Osteocyte (in vitro differentiated cells): ENCODE data around the gene HNRNPM. TPM values are rescaled to one million over a fixed set of nuclear protein-coding genes. Genes with fewer than 3 reads are reported as not detected.
A peak's percentile ranks its signal among the peaks of the same experiment; 100 is the strongest.

ENCODE experiments used
- DNase-seq: peaks from one replicate; pipeline ENCODE4 v3.0.0; 2021; ENCODE audit warnings: mixed read lengths; ENCODE audit not compliant: unreplicated experiment; ENCODE audit errors: extremely low spot score
- H3K27ac Mint-ChIP-seq: one replicate; pipeline ENCODE4 v1.8.0; 2021; ENCODE audit warnings: mild to moderate bottlenecking, mixed read lengths; ENCODE audit not compliant: unreplicated experiment
- H3K27me3 Mint-ChIP-seq: one replicate; pipeline ENCODE4 v1.8.0; 2021; ENCODE audit warnings: mixed read lengths; ENCODE audit not compliant: unreplicated experiment
- H3K36me3 Mint-ChIP-seq: one replicate; pipeline ENCODE4 v1.8.0; 2021; ENCODE audit warnings: mixed read lengths; ENCODE audit not compliant: unreplicated experiment
- H3K4me1 Mint-ChIP-seq: one replicate; pipeline ENCODE4 v1.8.0; 2021; ENCODE audit warnings: mixed read lengths; ENCODE audit not compliant: unreplicated experiment
- H3K4me3 Mint-ChIP-seq: one replicate; pipeline ENCODE4 v1.8.0; 2021; ENCODE audit warnings: mild to moderate bottlenecking, moderate library complexity, mixed read lengths; ENCODE audit not compliant: unreplicated experiment
- H3K9me3 Mint-ChIP-seq: one replicate; pipeline ENCODE4 v1.8.0; 2021; ENCODE audit warnings: mixed read lengths; ENCODE audit not compliant: unreplicated experiment
- total RNA-seq: library from RNA; stranded (reverse); gene quantifications from 2 replicates; pipeline ENCODE4 v1.2.1, GENCODE V29; 2021
- TF ChIP-seq, protein P1 (sequence below): fragments of 200-600 bp; sonication (generic); IDR thresholded peaks from 2 replicates; pipeline ENCODE4 v1.5.0; 2021; ENCODE audit warnings: antibody characterized with exemption, mild to moderate bottlenecking, moderate library complexity

HNRNPM gene
- total RNA-seq, 1 donor from 2014 or later = 156 TPM

DNA sequence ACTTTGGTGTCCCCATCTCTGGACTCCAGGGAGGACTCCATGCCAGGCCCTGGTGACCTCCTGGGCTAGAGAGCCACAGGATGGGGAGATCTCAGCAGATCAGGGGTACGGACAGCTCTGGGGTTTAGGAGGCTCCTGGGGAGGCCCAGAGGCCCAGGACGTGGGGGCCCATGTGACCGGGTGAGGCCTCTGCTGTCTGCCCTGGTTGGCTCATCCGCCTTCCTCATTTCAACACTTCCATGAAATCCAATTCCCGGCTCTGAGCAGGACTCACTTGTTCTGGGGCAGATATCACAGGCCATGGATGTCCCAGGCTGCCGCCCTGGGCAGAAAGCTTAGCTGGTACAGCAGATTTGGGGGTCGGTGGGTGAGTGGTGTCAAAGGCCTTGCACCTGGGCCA is 58.7 kb downstream of the HNRNPM start:
- Mint-ChIP-seq H3K4me1 (peaks cover 20% of the 10 kb centered on the region), H3K27me3 (no peaks in the 10 kb centered on the region), H3K4me3 (no peak overlapping the region), H3K9me3 (no peaks in the 10 kb centered on the region), H3K36me3 (no peaks in the 10 kb centered on the region), H3K27ac (no peak overlapping the region)
- TF ChIP-seq, protein P1, sequence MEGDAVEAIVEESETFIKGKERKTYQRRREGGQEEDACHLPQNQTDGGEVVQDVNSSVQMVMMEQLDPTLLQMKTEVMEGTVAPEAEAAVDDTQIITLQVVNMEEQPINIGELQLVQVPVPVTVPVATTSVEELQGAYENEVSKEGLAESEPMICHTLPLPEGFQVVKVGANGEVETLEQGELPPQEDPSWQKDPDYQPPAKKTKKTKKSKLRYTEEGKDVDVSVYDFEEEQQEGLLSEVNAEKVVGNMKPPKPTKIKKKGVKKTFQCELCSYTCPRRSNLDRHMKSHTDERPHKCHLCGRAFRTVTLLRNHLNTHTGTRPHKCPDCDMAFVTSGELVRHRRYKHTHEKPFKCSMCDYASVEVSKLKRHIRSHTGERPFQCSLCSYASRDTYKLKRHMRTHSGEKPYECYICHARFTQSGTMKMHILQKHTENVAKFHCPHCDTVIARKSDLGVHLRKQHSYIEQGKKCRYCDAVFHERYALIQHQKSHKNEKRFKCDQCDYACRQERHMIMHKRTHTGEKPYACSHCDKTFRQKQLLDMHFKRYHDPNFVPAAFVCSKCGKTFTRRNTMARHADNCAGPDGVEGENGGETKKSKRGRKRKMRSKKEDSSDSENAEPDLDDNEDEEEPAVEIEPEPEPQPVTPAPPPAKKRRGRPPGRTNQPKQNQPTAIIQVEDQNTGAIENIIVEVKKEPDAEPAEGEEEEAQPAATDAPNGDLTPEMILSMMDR = no peak
- no peak for DNase-seq

GRCh38 chr19:8504171-8504570 is 59.4 kb downstream of the HNRNPM start:
- Mint-ChIP-seq H3K36me3 (no peaks in the 10 kb centered on the region), H3K27me3 (no peaks in the 10 kb centered on the region), H3K4me1 (peaks cover 20% of the 10 kb centered on the region), H3K4me3 (peak overlapping the region; percentile 29), H3K27ac (peak overlapping the region; percentile 3), H3K9me3 (no peaks in the 10 kb centered on the region)
- TF ChIP-seq, protein P1 = no peak
- no peak for DNase-seq

- Mint-ChIP-seq H3K36me3 (no peaks in the 10 kb centered on the region), H3K4me1 (peaks cover 19% of the 10 kb centered on the region), H3K27ac (no peak overlapping the region), H3K27me3 (no peaks in the 10 kb centered on the region), H3K9me3 (no peaks in the 10 kb centered on the region), H3K4me3 (peak overlapping the region; percentile 56)
- TF ChIP-seq, protein P1 = no peak
- DNase-seq = no peak
Observed at GRCh38 chr19:8504919-8505318, 60.1 kb downstream of the HNRNPM start.

DNA sequence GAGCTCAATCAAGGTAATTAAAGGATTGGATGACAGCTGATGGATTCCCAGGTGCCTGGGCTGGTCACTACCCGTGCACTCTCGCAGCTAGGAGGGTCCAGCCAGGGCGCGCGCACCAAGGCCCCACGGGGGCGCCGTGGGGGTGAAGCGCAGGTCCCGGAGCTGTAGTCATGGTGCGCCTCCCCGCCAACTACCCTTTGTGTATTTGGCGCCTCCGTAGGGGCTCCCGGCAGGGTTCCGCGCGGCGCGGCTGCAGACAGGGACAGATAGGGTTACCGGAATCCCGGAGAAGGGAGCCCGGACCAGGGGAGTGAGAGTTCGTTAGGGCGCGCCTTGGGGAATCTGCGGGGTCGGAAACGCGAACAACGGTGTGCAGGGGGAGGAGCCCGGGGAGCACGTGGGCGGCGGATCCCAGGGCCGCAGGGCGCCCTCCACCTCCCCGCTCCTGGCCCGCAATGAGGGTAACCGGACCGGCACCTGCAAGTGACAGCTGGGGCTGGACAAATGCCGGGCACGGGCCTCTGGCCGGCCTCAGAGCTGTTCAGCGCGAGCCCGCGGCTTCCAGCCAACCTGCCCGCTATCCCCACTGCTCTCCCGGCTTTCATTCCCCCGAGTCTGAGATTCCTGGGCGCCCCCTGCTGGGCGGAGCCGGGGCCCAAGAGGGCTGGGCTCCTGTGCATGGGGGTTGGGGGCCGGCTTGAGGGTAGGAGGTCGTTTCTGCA is 61.1 kb downstream of the HNRNPM start:
- H3K4me3 Mint-ChIP-seq = peak overlapping the region; percentile 84
- H3K27ac Mint-ChIP-seq = peak overlapping the region; percentile 66
- TF ChIP-seq, protein P1 = peak; percentile 89
- H3K9me3 Mint-ChIP-seq = no peaks in the 10 kb centered on the region
- peak; percentile 93 for DNase-seq
- no peaks in the 10 kb centered on the region for H3K27me3 Mint-ChIP-seq
- H3K4me1 Mint-ChIP-seq = peaks cover 12% of the 10 kb centered on the region
- no peaks in the 10 kb centered on the region for H3K36me3 Mint-ChIP-seq

GRCh38 chr19:8506402-8506957 is 61.7 kb downstream of the HNRNPM start:
- Mint-ChIP-seq H3K27ac (peak overlapping the region; percentile 66), H3K4me3 (peak overlapping the region; percentile 84), H3K9me3 (no peaks in the 10 kb centered on the region), H3K4me1 (peaks cover 12% of the 10 kb centered on the region), H3K27me3 (no peaks in the 10 kb centered on the region), H3K36me3 (no peaks in the 10 kb centered on the region)
- TF ChIP-seq, protein P1 = no peak
- no peak for DNase-seq
